HG03432 (cell line): ENCODE measurements around the gene LDHAL6A.
A peak's percentile ranks its signal among the peaks of the same experiment; 100 is the strongest.

ENCODE experiments used
- ATAC-seq: cut with Tn5 transposase; IDR thresholded peaks from one replicate; pipeline ENCODE4 v1.9.1; 2021; ENCODE audit warnings: mild to moderate bottlenecking, moderate library complexity; ENCODE audit not compliant: unreplicated experiment

The LDHAL6A gene

GRCh38 chr11:18490319-18490718 lies 34.7 kb downstream of the LDHAL6A start:
- no peak for ATAC-seq

GRCh38 chr11:18490736-18491485 lies 35.3 kb downstream of the LDHAL6A start:
- no peak for ATAC-seq

GRCh38 chr11:18491924-18492323 lies 36.3 kb downstream of the LDHAL6A start:
- ATAC-seq: no peak

GRCh38 chr11:18492888-18493287 lies 37.2 kb downstream of the LDHAL6A start:
- ATAC-seq: no peak

- ATAC-seq: no peak
Observed at GRCh38 chr11:18493310-18493709, 37.7 kb downstream of the LDHAL6A start.

GRCh38 chr11:18495271-18495670 lies 39.6 kb downstream of the LDHAL6A start:
- ATAC-seq: no peak

- no peak for ATAC-seq
Observed at GRCh38 chr11:18495703-18496102, 40.0 kb downstream of the LDHAL6A start.

GRCh38 chr11:18498039-18498438 lies 42.4 kb downstream of the LDHAL6A start:
- no peak for ATAC-seq

GRCh38 chr11:18501629-18502028 lies 46.0 kb downstream of the LDHAL6A start:
- no peak for ATAC-seq

GRCh38 chr11:18502352-18502751 lies 46.7 kb downstream of the LDHAL6A start:
- ATAC-seq: no peak

GRCh38 chr11:18521122-18521521 lies 65.5 kb downstream of the LDHAL6A start:
- no peak for ATAC-seq

- no peak for ATAC-seq
Observed at GRCh38 chr11:18522388-18522787, 66.7 kb downstream of the LDHAL6A start.

GRCh38 chr11:18523084-18523483 lies 67.4 kb downstream of the LDHAL6A start:
- ATAC-seq: no peak

GRCh38 chr11:18524248-18524647 lies 68.6 kb downstream of the LDHAL6A start:
- no peak for ATAC-seq

- ATAC-seq: no peak
Observed at GRCh38 chr11:18526130-18526520, 70.5 kb downstream of the LDHAL6A start.

GRCh38 chr11:18526521-18527296 lies 71.1 kb downstream of the LDHAL6A start, which contains the start of gene TSG101:
TSS of gene TSG101 (minus strand) at chr11:18526942. CDS start at chr11:18526816, 126 bp downstream.
- peak; percentile 98 for ATAC-seq

GRCh38 chr11:18527512-18527911 lies 71.9 kb downstream of the LDHAL6A start:
- no peak for ATAC-seq
